Cortex of kidney (tissue), 1 donor: ENCODE data around the gene SUGP1.
"Not testable (repeated sequence)": the region's sequence is repeated elsewhere in the genome, so short reads cannot be mapped to it uniquely, and the experiment has no call there.

Source experiments
- DNase-seq: peaks from one replicate; lab custom pipeline; 2025; lab: John Stamatoyannopoulos, UW

Gene SUGP1

GRCh38 chr19:19320361-19321140 lies at the start of gene SUGP1, which contains the start of gene MAU2:
Gene SUGP1, minus strand, starts transcription at chr19:19320509. Its CDS starts 13 bp downstream, at chr19:19320496.
Gene MAU2, plus strand, starts transcription at chr19:19320829. Its CDS starts 31 bp downstream, at chr19:19320860.
- no peak for DNase-seq

- no peak for DNase-seq
Measured at GRCh38 chr19:19368087-19368486, 47.8 kb upstream of the SUGP1 start.

GRCh38 chr19:19366434-19367396 lies 46.4 kb upstream of the SUGP1 start:
- DNase-seq, result no peak

GRCh38 chr19:19362075-19362474 lies 41.8 kb upstream of the SUGP1 start:
- DNase-seq, result no peak

- DNase-seq, result no peak
Measured at GRCh38 chr19:19361075-19361594, 40.8 kb upstream of the SUGP1 start.

- DNase-seq, result no peak
Measured at GRCh38 chr19:19356901-19357566, 36.7 kb upstream of the SUGP1 start.

- no peak for DNase-seq
Measured at GRCh38 chr19:19356500-19356899, 36.2 kb upstream of the SUGP1 start.

GRCh38 chr19:19355606-19356139 lies 35.4 kb upstream of the SUGP1 start:
- no peak for DNase-seq

- DNase-seq, result no peak
Measured at GRCh38 chr19:19354932-19355331, 34.6 kb upstream of the SUGP1 start.

- DNase-seq, result no peak
Measured at GRCh38 chr19:19354007-19354406, 33.7 kb upstream of the SUGP1 start.

- no peak for DNase-seq
Measured at GRCh38 chr19:19352823-19353222, 32.5 kb upstream of the SUGP1 start.

GRCh38 chr19:19350756-19351155 lies 30.4 kb upstream of the SUGP1 start:
- not testable (repeated sequence) for DNase-seq

- no peak for DNase-seq
Measured at GRCh38 chr19:19349365-19349764, 29.1 kb upstream of the SUGP1 start.

GRCh38 chr19:19348266-19348665 lies 28.0 kb upstream of the SUGP1 start:
- DNase-seq, result no peak

- no peak for DNase-seq
Measured at GRCh38 chr19:19347401-19348110, 27.2 kb upstream of the SUGP1 start.

- no peak for DNase-seq
Measured at GRCh38 chr19:19345970-19346369, 25.7 kb upstream of the SUGP1 start.

GRCh38 chr19:19345232-19345631 lies 24.9 kb upstream of the SUGP1 start:
- no peak for DNase-seq

GRCh38 chr19:19343762-19344161 lies 23.5 kb upstream of the SUGP1 start:
- no peak for DNase-seq

GRCh38 chr19:19343016-19343362 lies 22.7 kb upstream of the SUGP1 start:
- DNase-seq, result no peak

- no peak for DNase-seq
Measured at GRCh38 chr19:19342086-19343015, 22.0 kb upstream of the SUGP1 start.
